HepG2 (cell line): ENCODE measurements around the gene ST6GALNAC6. TPM values are rescaled to one million over a fixed set of nuclear protein-coding genes. Genes with fewer than 3 reads are reported as not detected.
A peak's percentile ranks its signal among the peaks of the same experiment; 100 is the strongest.

Experiments
- ARNTL ChIP-seq: sonication (generic); formaldehyde crosslinking; IDR thresholded peaks from 2 replicates; pipeline ENCODE4 v1.4.0; 2020; ENCODE audit warnings: mild to moderate bottlenecking, missing genetic modification reagents
- CREB3 ChIP-seq: sonication (generic); formaldehyde crosslinking; IDR thresholded peaks from 2 replicates; pipeline ENCODE4 v1.5.0; 2020; ENCODE audit warnings: missing genetic modification reagents
- KLF13 ChIP-seq: sonication (generic); formaldehyde crosslinking; IDR thresholded peaks from 2 replicates; pipeline ENCODE4 v1.4.0; 2020; ENCODE audit warnings: mild to moderate bottlenecking, missing genetic modification reagents
- MIER2 ChIP-seq: IDR thresholded peaks from 2 replicates; pipeline ENCODE4 v1.6.1; 2016; ENCODE audit warnings: missing biosample characterization, missing genetic modification reagents
- NCOR1 ChIP-seq: fragments of 200-600 bp; sonication (generic); IDR thresholded peaks from 2 replicates; pipeline ENCODE4 v1.7.0; 2017; ENCODE audit warnings: antibody characterized with exemption, low read length, borderline replicate concordance
- NFIB ChIP-seq: sonication (generic); formaldehyde crosslinking; IDR thresholded peaks from 2 replicates; pipeline ENCODE4 v1.9.0; 2021; ENCODE audit warnings: missing genetic modification reagents, mild to moderate bottlenecking, borderline replicate concordance
- NR1H2 ChIP-seq: sonication (generic); formaldehyde crosslinking; IDR thresholded peaks from 2 replicates; pipeline ENCODE4 v1.8.1; 2022; ENCODE audit warnings: low read depth, missing genetic modification reagents, borderline replicate concordance
- PHF20 ChIP-seq: sonication (generic); formaldehyde crosslinking; IDR thresholded peaks from 2 replicates; pipeline ENCODE4 v1.5.0; 2020; ENCODE audit warnings: mild to moderate bottlenecking, missing genetic modification reagents
- SP1 ChIP-seq, 2 experiments: fragments of 450-650 bp in 1 of 2; sonication (generic) in 1 of 2; formaldehyde crosslinking in 1 of 2; IDR thresholded peaks; 2 replicates each; pipeline versions ENCODE4 v1.4.0 to v1.6.1; 2016 to 2020; ENCODE audit warnings: missing genetic modification reagents in 1 of 2
- SPEN ChIP-seq: sonication (generic); formaldehyde crosslinking; IDR thresholded peaks from 2 replicates; pipeline ENCODE4 v1.5.1; 2020; ENCODE audit warnings: low read depth, mild to moderate bottlenecking, missing genetic modification reagents
- TERF1 ChIP-seq: sonication (generic); formaldehyde crosslinking; IDR thresholded peaks from 2 replicates; pipeline ENCODE4 v1.8.0; 2022; ENCODE audit warnings: mild to moderate bottlenecking, missing genetic modification reagents, moderate library complexity
- ZFX ChIP-seq: sonication (generic); formaldehyde crosslinking; IDR thresholded peaks from 2 replicates; pipeline ENCODE4 v1.4.0; 2020; ENCODE audit warnings: mild to moderate bottlenecking, low read depth, missing genetic modification reagents, moderate library complexity
- ZFYVE20 ChIP-seq: sonication (generic); formaldehyde crosslinking; IDR thresholded peaks from 2 replicates; pipeline ENCODE4 v1.8.0; 2023; ENCODE audit warnings: low read depth, mild to moderate bottlenecking, moderate library complexity, missing genetic modification reagents, borderline replicate concordance
- ZNF142 ChIP-seq: sonication (generic); formaldehyde crosslinking; IDR thresholded peaks from 2 replicates; pipeline ENCODE4 v1.4.0; 2020; ENCODE audit warnings: missing genetic modification reagents
- ZNF558 ChIP-seq: sonication (generic); formaldehyde crosslinking; IDR thresholded peaks from 2 replicates; pipeline ENCODE4 v1.9.0; 2022; ENCODE audit warnings: mild to moderate bottlenecking, missing genetic modification reagents, borderline replicate concordance
- ZSCAN31 ChIP-seq: sonication (generic); formaldehyde crosslinking; IDR thresholded peaks from 2 replicates; pipeline ENCODE4 v1.5.0; 2020; ENCODE audit warnings: low read depth, mild to moderate bottlenecking, missing genetic modification reagents
- polyA plus RNA-seq, 8 experiments: library from polyadenylated mRNA; depleted of rRNA in 3 of 8; stranded (reverse) in 7 of 8; unstranded in 1 of 8; fragments of >200 nt; fragmentation: Illumina TruSeq in 4 of 8; extraction: Trizol in 4 of 8; gene quantifications; 2 replicates each; pipeline versions ENCODE4 v1.2.1 to v1.2.3, GENCODE V29; 2011 to 2016; ENCODE audit warnings: low read depth in 4 of 8, missing spikeins in 1 of 8, mixed read lengths in 1 of 8; ENCODE audit not compliant: insufficient read depth in 1 of 8
- total RNA-seq, 5 experiments: library from RNA; depleted of rRNA; stranded (reverse); fragments of >200 nt; fragmentation: Illumina TruSeq; extraction: Trizol; gene quantifications; 2 replicates each; pipeline ENCODE4 v1.2.3, GENCODE V29; 2016; ENCODE audit warnings: low read depth in 1 of 5
- TF ChIP-seq, protein P1 (sequence below): sonication (generic); formaldehyde crosslinking; IDR thresholded peaks from 2 replicates; pipeline ENCODE4 v1.4.0; 2020; ENCODE audit warnings: missing genetic modification reagents, borderline replicate concordance

ST6GALNAC6 gene
- total and polyA plus RNA-seq, 2 of the 13 experiments (the other 11 are each of a cell fraction or from before 2014, with no cell fraction given) = 18.5 to 65.4 TPM

DNA sequence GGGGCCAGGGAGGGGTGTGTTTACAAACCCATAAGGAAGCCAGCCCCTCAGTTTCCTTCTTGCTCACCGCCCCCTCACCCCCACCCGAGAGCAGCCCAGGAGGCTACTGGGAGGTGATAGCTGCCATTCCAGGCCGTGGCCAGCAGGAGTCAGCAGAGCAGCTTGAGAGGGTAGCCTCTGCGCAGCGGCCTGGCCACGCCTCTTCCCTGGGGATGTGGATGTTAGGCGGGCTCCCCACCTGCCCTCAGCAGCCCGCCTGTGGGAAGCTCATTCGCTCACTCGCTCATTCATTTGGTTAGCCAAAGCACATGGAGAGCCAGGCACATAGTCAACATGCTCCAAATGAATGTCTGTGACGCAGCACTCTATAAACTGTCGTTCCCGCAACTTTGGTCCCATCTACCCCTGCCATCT lies 44.3 kb upstream of the ST6GALNAC6 start (continued):
- TF ChIP-seq, protein P1, sequence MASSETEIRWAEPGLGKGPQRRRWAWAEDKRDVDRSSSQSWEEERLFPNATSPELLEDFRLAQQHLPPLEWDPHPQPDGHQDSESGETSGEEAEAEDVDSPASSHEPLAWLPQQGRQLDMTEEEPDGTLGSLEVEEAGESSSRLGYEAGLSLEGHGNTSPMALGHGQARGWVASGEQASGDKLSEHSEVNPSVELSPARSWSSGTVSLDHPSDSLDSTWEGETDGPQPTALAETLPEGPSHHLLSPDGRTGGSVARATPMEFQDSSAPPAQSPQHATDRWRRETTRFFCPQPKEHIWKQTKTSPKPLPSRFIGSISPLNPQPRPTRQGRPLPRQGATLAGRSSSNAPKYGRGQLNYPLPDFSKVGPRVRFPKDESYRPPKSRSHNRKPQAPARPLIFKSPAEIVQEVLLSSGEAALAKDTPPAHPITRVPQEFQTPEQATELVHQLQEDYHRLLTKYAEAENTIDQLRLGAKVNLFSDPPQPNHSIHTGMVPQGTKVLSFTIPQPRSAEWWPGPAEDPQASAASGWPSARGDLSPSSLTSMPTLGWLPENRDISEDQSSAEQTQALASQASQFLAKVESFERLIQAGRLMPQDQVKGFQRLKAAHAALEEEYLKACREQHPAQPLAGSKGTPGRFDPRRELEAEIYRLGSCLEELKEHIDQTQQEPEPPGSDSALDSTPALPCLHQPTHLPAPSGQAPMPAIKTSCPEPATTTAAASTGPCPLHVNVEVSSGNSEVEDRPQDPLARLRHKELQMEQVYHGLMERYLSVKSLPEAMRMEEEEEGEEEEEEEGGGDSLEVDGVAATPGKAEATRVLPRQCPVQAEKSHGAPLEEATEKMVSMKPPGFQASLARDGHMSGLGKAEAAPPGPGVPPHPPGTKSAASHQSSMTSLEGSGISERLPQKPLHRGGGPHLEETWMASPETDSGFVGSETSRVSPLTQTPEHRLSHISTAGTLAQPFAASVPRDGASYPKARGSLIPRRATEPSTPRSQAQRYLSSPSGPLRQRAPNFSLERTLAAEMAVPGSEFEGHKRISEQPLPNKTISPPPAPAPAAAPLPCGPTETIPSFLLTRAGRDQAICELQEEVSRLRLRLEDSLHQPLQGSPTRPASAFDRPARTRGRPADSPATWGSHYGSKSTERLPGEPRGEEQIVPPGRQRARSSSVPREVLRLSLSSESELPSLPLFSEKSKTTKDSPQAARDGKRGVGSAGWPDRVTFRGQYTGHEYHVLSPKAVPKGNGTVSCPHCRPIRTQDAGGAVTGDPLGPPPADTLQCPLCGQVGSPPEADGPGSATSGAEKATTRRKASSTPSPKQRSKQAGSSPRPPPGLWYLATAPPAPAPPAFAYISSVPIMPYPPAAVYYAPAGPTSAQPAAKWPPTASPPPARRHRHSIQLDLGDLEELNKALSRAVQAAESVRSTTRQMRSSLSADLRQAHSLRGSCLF = no peak
- TF ChIP-seq ZSCAN31 (CRISPR knock-in tag) = no peak
- no peak for TF ChIP-seq TERF1 (CRISPR knock-in tag)
- peak; percentile 33; the same call in 1 of the 2 replicates for TF ChIP-seq ZFX (CRISPR knock-in tag)
- no peak for TF ChIP-seq MIER2
- no peak for TF ChIP-seq ZFYVE20 (CRISPR knock-in tag)
- no peak for TF ChIP-seq ZNF142 (CRISPR knock-in tag)
- no peak for TF ChIP-seq NFIB
- TF ChIP-seq NR1H2 = no peak
- no peak for TF ChIP-seq SPEN (CRISPR knock-in tag)
- no peak for TF ChIP-seq ARNTL
- TF ChIP-seq KLF13 = no peak
- TF ChIP-seq NCOR1 = no peak
- no peak for TF ChIP-seq PHF20
- TF ChIP-seq CREB3 (CRISPR knock-in tag) = no peak
- no peak for TF ChIP-seq SP1 (IDR thresholded peaks at IDR 0.05)
- TF ChIP-seq SP1 (CRISPR knock-in tag; IDR thresholded peaks at IDR 0.05) = peak; percentile 63; the same call in 1 of the 2 replicates
- no peak for TF ChIP-seq ZNF558 (CRISPR knock-in tag)
